Endometrium (tissue), 2 donors: ENCODE data around the gene DNAI1.
"Not testable (repeated sequence)": the region's sequence is repeated elsewhere in the genome, so short reads cannot be mapped to it uniquely, and the experiment has no call there.

ENCODE experiments used
- FAIRE-seq: peaks from 2 replicates; lab custom pipeline; 2012; peaks lifted over from hg19 to GRCh38; lab: Jason Lieb, UNC
- donor health status: control.
- donor health status: control.

Gene DNAI1

GRCh38 chr9:34513567-34514214 is 55.1 kb downstream of the DNAI1 start:
- FAIRE-seq = no peak

GRCh38 chr9:34514401-34514800 is 55.8 kb downstream of the DNAI1 start:
- FAIRE-seq = no peak

GRCh38 chr9:34514816-34515215 is 56.2 kb downstream of the DNAI1 start:
- FAIRE-seq = no peak

GRCh38 chr9:34515959-34516358 is 57.4 kb downstream of the DNAI1 start:
- no peak for FAIRE-seq

GRCh38 chr9:34517185-34517584 is 58.6 kb downstream of the DNAI1 start:
- no peak for FAIRE-seq

GRCh38 chr9:34518110-34518616 is 59.6 kb downstream of the DNAI1 start:
- FAIRE-seq = no peak

- no peak for FAIRE-seq
Observed at GRCh38 chr9:34518896-34519295, 60.3 kb downstream of the DNAI1 start.

- no peak for FAIRE-seq
Observed at GRCh38 chr9:34519321-34520020, 60.9 kb downstream of the DNAI1 start.

- no peak for FAIRE-seq
Observed at GRCh38 chr9:34520096-34520495, 61.5 kb downstream of the DNAI1 start.

GRCh38 chr9:34520505-34521385 is 62.1 kb downstream of the DNAI1 start:
- FAIRE-seq = no peak

GRCh38 chr9:34521406-34522045 is 62.9 kb downstream of the DNAI1 start:
- no peak for FAIRE-seq

- no peak for FAIRE-seq
Observed at GRCh38 chr9:34522091-34522887, 63.7 kb downstream of the DNAI1 start.

GRCh38 chr9:34522971-34523797 is 64.6 kb downstream of the DNAI1 start, which contains the start of gene ENHO:
ENHO (minus strand) TSS chr9:34522990; CDS start chr9:34521695, 1,295 bp downstream.
- FAIRE-seq = no peak

- FAIRE-seq = no peak
Observed at GRCh38 chr9:34524349-34524748, 65.7 kb downstream of the DNAI1 start.

GRCh38 chr9:34526026-34526425 is 67.4 kb downstream of the DNAI1 start:
- no peak for FAIRE-seq

- FAIRE-seq = not testable (repeated sequence)
Observed at GRCh38 chr9:34532041-34532440, 73.4 kb downstream of the DNAI1 start.

- no peak for FAIRE-seq
Observed at GRCh38 chr9:34536685-34537084, 78.1 kb downstream of the DNAI1 start.

GRCh38 chr9:34540827-34541226 is 82.2 kb downstream of the DNAI1 start:
- no peak for FAIRE-seq

- FAIRE-seq = no peak
Observed at GRCh38 chr9:34541540-34541939, 82.9 kb downstream of the DNAI1 start.

- FAIRE-seq = no peak
Observed at GRCh38 chr9:34544035-34544434, 85.4 kb downstream of the DNAI1 start.
